ENCODE measurements around the gene NCOR1.
A peak's percentile ranks its signal among the peaks of the same experiment; 100 is the strongest.

Gene NCOR1

GRCh38 chr17:16108871-16109270 is 106.5 kb downstream of the NCOR1 start:
- Histone ChIP-seq H3K4me2 (ENCODE audit: low read length) (no peak overlapping the region), H2BK5ac (ENCODE audit: low read depth, low read length, poor library complexity) (no peak overlapping the region), H3K27ac (ENCODE audit: low read depth, low read length) (no peak overlapping the region), H3K4ac (ENCODE audit: low read depth, low read length) (no peak overlapping the region), H3K9me3 (ENCODE audit: insufficient read depth, low read depth, low read length) (no peaks in the 10 kb centered on the region), H3K9ac (ENCODE audit: low read length) (no peak overlapping the region), H3K18ac (ENCODE audit: low read length) (no peak overlapping the region), H3K36me3 (ENCODE audit: control insufficient read depth in 1 of 2, insufficient read depth in 2 of 2, low read length in 2 of 2) (peaks cover 4 to 9% of the 10 kb centered on the region in 2 experiments), H2AFZ (ENCODE audit: insufficient read depth, low read length, poor library complexity) (no peak overlapping the region), H3K79me2 (ENCODE audit: control insufficient read depth, insufficient read depth, low read length, poor library complexity) (no peaks in the 10 kb centered on the region), H2BK12ac (ENCODE audit: low read length) (no peak overlapping the region), H4K8ac (ENCODE audit: low read depth, low read length) (no peak overlapping the region), H4K12ac (ENCODE audit: low read depth, low read length) (no peak overlapping the region), H3K14ac (ENCODE audit: low read length) (no peak overlapping the region), H4K91ac (ENCODE audit: low read depth, low read length) (no peak overlapping the region), H3K4me1 (ENCODE audit: control insufficient read depth in 1 of 2, insufficient read depth in 2 of 2, low read length in 2 of 2) (no peaks in the 10 kb centered on the region), H3K27me3 (ENCODE audit: insufficient read depth, low read length) (no peaks in the 10 kb centered on the region), H3K4me3 (ENCODE audit: low read depth, low read length) (no peak overlapping the region), H2BK120ac (ENCODE audit: insufficient read depth, low read length, poor library complexity) (no peak overlapping the region), H2AK5ac (ENCODE audit: low read length) (no peak overlapping the region), H3K23ac (ENCODE audit: low read length) (no peak overlapping the region), H3K79me1 (ENCODE audit: low read length) (no peaks in the 10 kb centered on the region)
- no peak for DNase-seq
- WGBS (ENCODE audit: extremely low coverage, insufficient coverage, insufficient read length) = no CpG with 5 or more reads among the region's 4 CpGs

- H3K4me1 ChIP-seq (ENCODE audit: control insufficient read depth in 1 of 2, insufficient read depth in 2 of 2, low read length in 2 of 2) = no peaks in the 10 kb centered on the region
- H4K8ac ChIP-seq (ENCODE audit: low read depth, low read length) = no peak overlapping the region
- no peak overlapping the region for H3K23ac ChIP-seq (ENCODE audit: low read length)
- peaks cover 4 to 9% of the 10 kb centered on the region in 2 experiments for H3K36me3 ChIP-seq (ENCODE audit: control insufficient read depth in 1 of 2, insufficient read depth in 2 of 2, low read length in 2 of 2)
- no peaks in the 10 kb centered on the region for H3K79me1 ChIP-seq (ENCODE audit: low read length)
- H3K27me3 ChIP-seq (ENCODE audit: insufficient read depth, low read length) = no peaks in the 10 kb centered on the region
- H3K27ac ChIP-seq (ENCODE audit: low read depth, low read length) = no peak overlapping the region
- no peak overlapping the region for H3K4me3 ChIP-seq (ENCODE audit: low read depth, low read length)
- no peak overlapping the region for H4K91ac ChIP-seq (ENCODE audit: low read depth, low read length)
- H2AFZ ChIP-seq (ENCODE audit: insufficient read depth, low read length, poor library complexity) = no peak overlapping the region
- no peak overlapping the region for H3K4ac ChIP-seq (ENCODE audit: low read depth, low read length)
- no peak overlapping the region for H2AK5ac ChIP-seq (ENCODE audit: low read length)
- no peak overlapping the region for H3K9ac ChIP-seq (ENCODE audit: low read length)
- no peaks in the 10 kb centered on the region for H3K9me3 ChIP-seq (ENCODE audit: insufficient read depth, low read depth, low read length)
- no peak overlapping the region for H3K14ac ChIP-seq (ENCODE audit: low read length)
- H3K18ac ChIP-seq (ENCODE audit: low read length) = no peak overlapping the region
- H2BK5ac ChIP-seq (ENCODE audit: low read depth, low read length, poor library complexity) = no peak overlapping the region
- no peak overlapping the region for H2BK120ac ChIP-seq (ENCODE audit: insufficient read depth, low read length, poor library complexity)
- H4K12ac ChIP-seq (ENCODE audit: low read depth, low read length) = no peak overlapping the region
- no CpG with 5 or more reads among the region's 1 CpG for WGBS (ENCODE audit: extremely low coverage, insufficient coverage, insufficient read length)
- no peak overlapping the region for H2BK12ac ChIP-seq (ENCODE audit: low read length)
- H3K79me2 ChIP-seq (ENCODE audit: control insufficient read depth, insufficient read depth, low read length, poor library complexity) = no peaks in the 10 kb centered on the region
- no peak for DNase-seq
- H3K4me2 ChIP-seq (ENCODE audit: low read length) = no peak overlapping the region
Observed at GRCh38 chr17:16108386-16108785, 106.9 kb downstream of the NCOR1 start.

- Histone ChIP-seq H3K9ac (ENCODE audit: low read length) (no peak overlapping the region), H3K4me2 (ENCODE audit: low read length) (no peak overlapping the region), H3K23ac (ENCODE audit: low read length) (no peak overlapping the region), H3K27ac (ENCODE audit: low read depth, low read length) (no peak overlapping the region), H3K9me3 (ENCODE audit: insufficient read depth, low read depth, low read length) (no peaks in the 10 kb centered on the region), H3K4ac (ENCODE audit: low read depth, low read length) (no peak overlapping the region), H3K14ac (ENCODE audit: low read length) (no peak overlapping the region), H2AK5ac (ENCODE audit: low read length) (no peak overlapping the region), H2BK12ac (ENCODE audit: low read length) (no peak overlapping the region), H3K18ac (ENCODE audit: low read length) (no peak overlapping the region), H3K4me1 (ENCODE audit: control insufficient read depth in 1 of 2, insufficient read depth in 2 of 2, low read length in 2 of 2) (no peaks in the 10 kb centered on the region), H3K27me3 (ENCODE audit: insufficient read depth, low read length) (no peaks in the 10 kb centered on the region), H3K79me2 (ENCODE audit: control insufficient read depth, insufficient read depth, low read length, poor library complexity) (no peaks in the 10 kb centered on the region), H4K12ac (ENCODE audit: low read depth, low read length) (no peak overlapping the region), H2AFZ (ENCODE audit: insufficient read depth, low read length, poor library complexity) (no peak overlapping the region), H4K91ac (ENCODE audit: low read depth, low read length) (no peak overlapping the region), H4K8ac (ENCODE audit: low read depth, low read length) (no peak overlapping the region), H2BK120ac (ENCODE audit: insufficient read depth, low read length, poor library complexity) (no peak overlapping the region), H3K79me1 (ENCODE audit: low read length) (no peaks in the 10 kb centered on the region), H3K4me3 (ENCODE audit: low read depth, low read length) (no peak overlapping the region), H2BK5ac (ENCODE audit: low read depth, low read length, poor library complexity) (peak overlapping the region; percentile 21), H3K36me3 (ENCODE audit: control insufficient read depth in 1 of 2, insufficient read depth in 2 of 2, low read length in 2 of 2) (peaks cover 2 to 6% of the 10 kb centered on the region in 2 experiments)
- WGBS (ENCODE audit: extremely low coverage, insufficient coverage, insufficient read length) = no CpG with 5 or more reads among the region's 8 CpGs
- no peak for DNase-seq
Observed at GRCh38 chr17:16107165-16107770, 108.1 kb downstream of the NCOR1 start.

- no peak overlapping the region for H3K23ac ChIP-seq (ENCODE audit: low read length)
- no peak overlapping the region for H3K27ac ChIP-seq (ENCODE audit: low read depth, low read length)
- H3K36me3 ChIP-seq (ENCODE audit: control insufficient read depth in 1 of 2, insufficient read depth in 2 of 2, low read length in 2 of 2) = peaks cover 5 to 8% of the 10 kb centered on the region in 2 experiments
- H4K12ac ChIP-seq (ENCODE audit: low read depth, low read length) = no peak overlapping the region
- no peaks in the 10 kb centered on the region for H3K79me1 ChIP-seq (ENCODE audit: low read length)
- H3K27me3 ChIP-seq (ENCODE audit: insufficient read depth, low read length) = no peaks in the 10 kb centered on the region
- no peaks in the 10 kb centered on the region for H3K9me3 ChIP-seq (ENCODE audit: insufficient read depth, low read depth, low read length)
- H3K79me2 ChIP-seq (ENCODE audit: control insufficient read depth, insufficient read depth, low read length, poor library complexity) = no peaks in the 10 kb centered on the region
- H3K4me3 ChIP-seq (ENCODE audit: low read depth, low read length) = no peak overlapping the region
- no peak overlapping the region for H3K9ac ChIP-seq (ENCODE audit: low read length)
- H3K14ac ChIP-seq (ENCODE audit: low read length) = no peak overlapping the region
- H2AK5ac ChIP-seq (ENCODE audit: low read length) = no peak overlapping the region
- WGBS (ENCODE audit: extremely low coverage, insufficient coverage, insufficient read length) = no CpG with 5 or more reads among the region's 1 CpG
- no peak overlapping the region for H2BK120ac ChIP-seq (ENCODE audit: insufficient read depth, low read length, poor library complexity)
- H2BK12ac ChIP-seq (ENCODE audit: low read length) = no peak overlapping the region
- H3K4me2 ChIP-seq (ENCODE audit: low read length) = no peak overlapping the region
- no peaks in the 10 kb centered on the region for H3K4me1 ChIP-seq (ENCODE audit: control insufficient read depth in 1 of 2, insufficient read depth in 2 of 2, low read length in 2 of 2)
- H2BK5ac ChIP-seq (ENCODE audit: low read depth, low read length, poor library complexity) = no peak overlapping the region
- no peak overlapping the region for H4K91ac ChIP-seq (ENCODE audit: low read depth, low read length)
- H3K18ac ChIP-seq (ENCODE audit: low read length) = no peak overlapping the region
- no peak for DNase-seq
- H4K8ac ChIP-seq (ENCODE audit: low read depth, low read length) = no peak overlapping the region
- no peak overlapping the region for H2AFZ ChIP-seq (ENCODE audit: insufficient read depth, low read length, poor library complexity)
- no peak overlapping the region for H3K4ac ChIP-seq (ENCODE audit: low read depth, low read length)
Observed at GRCh38 chr17:16106161-16106891, 109.0 kb downstream of the NCOR1 start.
